ENCODE measurements around the gene GLRX5.

Gene GLRX5

GRCh38 chr14:95534299-95535225, at the start of gene GLRX5:
Gene GLRX5, plus strand, starts transcription at chr14:95535050. Its CDS starts 40 bp downstream, at chr14:95535090.
- DNase-seq: peak; percentile 98

DNA sequence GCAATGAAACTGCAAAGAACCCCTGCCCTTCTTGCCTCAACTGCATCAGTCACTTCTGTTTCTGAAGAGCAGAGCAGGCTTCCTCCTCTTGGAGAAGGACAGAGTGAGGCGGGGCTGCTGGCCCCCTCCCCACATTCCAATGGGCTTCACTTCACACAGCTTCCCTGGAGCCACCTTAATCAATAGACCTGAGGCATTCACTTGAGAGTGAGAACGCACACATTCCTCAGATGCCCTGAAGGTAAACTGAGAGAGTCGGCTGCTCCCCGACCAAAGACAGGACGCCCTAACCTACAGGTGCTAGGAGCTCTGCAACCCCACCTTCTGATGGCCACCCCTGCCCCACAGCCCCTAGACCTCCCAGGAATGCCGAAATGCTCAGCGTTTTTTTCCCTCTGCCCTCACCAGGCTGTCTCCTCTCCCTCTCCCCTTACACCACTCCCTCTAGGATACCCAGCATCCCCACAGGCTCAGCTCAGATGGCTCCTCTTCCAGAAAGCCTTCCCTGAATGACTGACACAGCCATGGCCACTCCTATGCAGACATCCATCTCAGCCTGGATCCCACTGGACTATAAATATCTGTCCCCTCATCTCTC, 49.5 kb upstream of the GLRX5 start:
- no peak for DNase-seq

DNA sequence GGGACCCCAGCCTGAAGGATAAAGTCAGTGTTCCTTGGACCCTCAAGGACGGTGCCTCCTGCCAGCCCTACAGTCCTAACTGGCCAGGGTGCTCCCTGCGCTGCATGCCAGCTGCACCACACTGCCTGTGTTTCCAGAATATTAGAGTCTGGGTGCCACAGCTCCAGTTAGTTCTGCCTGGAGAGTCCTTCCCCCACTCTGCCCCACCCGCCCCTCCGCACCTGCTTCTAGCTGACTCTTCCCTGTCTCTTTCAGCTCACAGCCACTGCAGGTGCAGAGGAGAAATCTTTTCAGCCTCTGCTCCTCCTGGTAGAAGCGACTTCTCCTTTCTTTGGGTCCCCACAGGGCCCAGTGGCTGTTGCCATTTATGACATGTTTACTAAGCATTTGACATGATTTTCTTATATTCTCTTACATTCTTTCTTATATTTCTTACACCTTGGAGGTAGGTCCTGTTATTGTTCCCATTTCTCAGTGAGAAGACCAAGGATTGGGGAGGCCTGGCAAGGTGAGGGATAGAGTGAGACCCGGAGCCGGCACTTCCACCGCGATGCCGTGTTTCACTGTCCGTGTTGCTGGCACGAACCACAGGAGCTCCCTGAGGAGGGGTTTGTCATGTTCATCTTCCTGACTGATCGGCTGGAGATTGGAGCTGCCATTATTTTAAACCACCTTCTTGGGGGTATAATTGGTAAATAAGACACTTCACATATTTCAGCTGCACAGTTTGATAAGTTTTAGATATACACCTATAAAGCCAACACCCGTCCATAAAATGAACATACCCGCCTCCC, 47.8 kb upstream of the GLRX5 start:
- no peak for DNase-seq

- no peak for DNase-seq
Measured at GRCh38 chr14:95487669-95488084, 47.2 kb upstream of the GLRX5 start.

DNA sequence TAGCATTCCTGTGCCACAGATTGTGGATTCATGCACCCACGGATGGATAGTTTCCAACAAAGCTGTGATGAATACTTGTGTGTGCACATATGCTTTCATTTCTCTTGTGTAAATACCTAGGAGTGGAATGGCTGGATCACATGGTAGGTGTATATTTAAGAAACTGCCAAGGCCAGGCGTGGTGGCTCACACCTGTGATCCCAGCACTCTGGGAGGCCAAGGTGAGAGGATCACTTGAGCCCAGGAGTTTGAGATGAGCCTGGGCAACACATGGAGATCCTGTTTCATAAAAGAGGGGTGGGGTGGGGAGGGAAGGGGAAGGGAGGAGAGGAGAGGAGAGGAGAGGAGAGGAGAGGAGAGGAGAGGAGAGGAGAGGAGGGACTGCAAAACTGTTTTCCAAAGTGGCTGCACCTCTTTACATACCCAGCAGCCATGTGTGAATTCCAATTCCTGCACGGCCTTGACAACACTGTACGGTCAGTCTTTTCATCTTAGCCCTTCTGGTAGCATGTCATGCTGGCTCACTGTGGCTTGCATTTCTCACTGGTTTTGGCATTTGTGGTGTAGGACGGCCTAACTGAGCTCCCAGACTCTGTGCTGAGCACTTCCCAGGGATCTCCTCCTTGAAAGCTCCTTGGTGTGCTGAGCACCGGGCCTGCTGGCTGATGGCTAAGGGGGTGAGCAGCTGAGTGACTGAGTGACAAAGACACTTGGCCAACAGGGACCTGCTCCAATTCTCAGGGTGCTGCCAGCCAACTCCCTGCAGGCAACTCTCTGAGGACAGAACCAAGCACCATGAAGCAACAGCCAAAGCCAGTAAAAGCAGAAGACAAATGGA, 46.3 kb upstream of the GLRX5 start:
- no peak for DNase-seq

- DNase-seq: no peak
Measured at GRCh38 chr14:95489214-95490137, 45.4 kb upstream of the GLRX5 start.

DNA sequence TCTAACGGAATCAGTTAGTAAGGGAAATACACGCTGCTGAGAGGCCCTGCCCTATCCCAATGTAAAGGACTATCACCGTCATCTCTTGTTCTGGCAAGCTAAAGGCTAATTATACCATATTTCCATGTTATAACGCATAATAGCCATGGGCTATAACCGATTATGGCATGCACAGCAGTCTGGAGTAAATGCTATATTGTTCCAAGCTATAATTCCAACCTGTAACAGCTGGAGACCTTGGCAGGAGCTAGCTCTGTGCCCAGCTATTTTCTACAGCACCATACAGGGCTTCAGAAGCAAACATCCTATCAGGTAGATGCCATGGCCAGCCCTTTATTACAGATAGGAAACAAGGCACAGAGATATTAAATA, 44.7 kb upstream of the GLRX5 start:
- DNase-seq: no peak

GRCh38 chr14:95490727-95491451, 44.0 kb upstream of the GLRX5 start:
- DNase-seq: no peak

DNA sequence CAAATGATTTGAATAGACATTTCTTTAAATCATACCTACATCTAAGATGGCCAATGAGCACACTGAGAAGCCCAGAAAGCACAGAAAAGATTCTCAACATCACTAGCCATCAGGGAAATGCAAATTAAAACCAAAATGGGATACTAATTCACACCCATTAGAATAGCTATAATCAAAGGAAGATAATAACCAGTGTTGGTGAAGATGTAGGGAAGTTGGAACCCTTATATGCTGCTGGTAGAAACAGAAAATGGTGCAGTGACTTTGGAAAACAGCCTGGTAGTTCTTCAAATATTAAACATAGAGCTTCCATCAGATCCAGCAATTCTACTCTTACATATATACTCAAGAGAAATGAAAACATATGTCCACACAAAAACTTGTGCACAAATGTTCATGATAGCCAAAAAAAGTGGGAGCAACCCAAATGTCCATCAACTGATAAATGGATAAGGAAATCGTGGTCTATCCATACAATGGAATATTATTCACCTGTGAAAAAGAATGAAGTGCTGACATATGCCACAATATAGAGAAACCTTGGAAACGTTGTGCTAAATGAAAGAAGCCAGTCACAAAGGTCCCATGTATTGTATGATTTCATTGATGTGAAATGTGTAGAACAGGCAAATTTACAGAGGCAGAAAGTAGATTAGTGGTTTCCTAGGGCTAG, 42.8 kb upstream of the GLRX5 start:
- DNase-seq: no peak

- DNase-seq: no peak
Measured at GRCh38 chr14:95493503-95493902, 41.3 kb upstream of the GLRX5 start.

DNA sequence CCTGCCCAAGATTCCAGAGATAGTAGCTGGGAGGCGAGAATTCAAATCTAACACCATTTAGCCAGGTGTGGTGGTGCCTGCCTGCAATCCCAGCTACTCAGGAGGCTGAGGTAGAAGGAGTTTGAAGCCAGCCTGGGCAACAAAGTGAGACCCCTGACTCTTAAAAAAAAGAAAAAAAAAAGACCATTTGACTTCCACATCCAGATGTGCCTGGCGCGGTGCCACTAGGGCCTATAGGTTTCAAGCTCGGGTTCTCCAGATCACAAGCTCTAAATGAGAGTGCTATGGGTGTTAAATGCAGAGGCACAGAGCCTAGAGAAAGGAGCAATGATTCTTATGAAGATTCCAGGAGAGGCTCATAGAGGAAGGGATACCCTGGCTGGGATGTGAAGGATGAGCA, 40.9 kb upstream of the GLRX5 start:
- DNase-seq: no peak

DNA sequence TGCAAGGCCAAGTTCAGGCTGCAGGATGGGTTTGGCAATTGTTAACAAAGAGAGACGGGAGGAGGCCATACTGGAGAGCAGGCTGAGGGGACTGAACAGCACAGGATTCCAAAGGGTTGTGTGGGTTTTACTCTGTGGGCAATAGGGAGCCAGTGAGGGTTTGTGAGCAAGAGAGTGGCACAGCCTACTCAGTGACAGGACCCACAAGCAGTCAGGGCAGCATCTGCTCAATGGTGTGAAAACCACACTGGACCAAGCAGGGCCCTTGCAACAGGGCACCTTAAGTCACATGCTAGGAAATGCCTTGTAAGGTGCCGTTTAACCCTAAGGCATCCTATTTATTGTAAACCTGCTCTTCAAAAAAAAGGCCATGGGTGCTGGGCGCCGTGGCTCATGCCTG, 40.4 kb upstream of the GLRX5 start:
- no peak for DNase-seq

- DNase-seq: no peak
Measured at GRCh38 chr14:95495076-95495475, 39.8 kb upstream of the GLRX5 start.

DNA sequence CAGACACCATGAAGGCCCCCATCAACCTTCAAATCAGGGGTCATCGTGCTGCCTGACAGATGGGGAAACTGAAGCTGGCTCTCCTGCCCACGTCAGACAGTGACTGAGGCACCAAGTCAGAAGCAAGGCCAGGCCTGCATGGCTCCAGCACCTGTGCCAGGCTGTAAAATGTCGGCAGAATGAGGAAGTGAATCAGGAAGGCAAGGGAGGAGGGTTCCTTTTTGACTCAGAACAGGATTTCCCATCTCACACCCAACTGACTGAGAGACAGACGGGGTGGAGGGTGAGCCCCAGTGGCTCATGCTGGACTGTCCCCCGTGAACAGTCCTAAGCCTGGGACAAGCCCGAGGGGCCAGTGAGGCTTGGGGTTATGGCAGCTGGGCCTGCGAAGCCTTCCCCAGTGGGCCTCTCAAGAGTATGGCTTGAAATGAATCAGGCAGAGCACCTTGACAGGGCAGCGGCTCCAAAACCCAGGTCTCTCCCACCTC, 39.3 kb upstream of the GLRX5 start:
- no peak for DNase-seq

- DNase-seq: no peak
Measured at GRCh38 chr14:95496111-95496681, 38.7 kb upstream of the GLRX5 start.

DNA sequence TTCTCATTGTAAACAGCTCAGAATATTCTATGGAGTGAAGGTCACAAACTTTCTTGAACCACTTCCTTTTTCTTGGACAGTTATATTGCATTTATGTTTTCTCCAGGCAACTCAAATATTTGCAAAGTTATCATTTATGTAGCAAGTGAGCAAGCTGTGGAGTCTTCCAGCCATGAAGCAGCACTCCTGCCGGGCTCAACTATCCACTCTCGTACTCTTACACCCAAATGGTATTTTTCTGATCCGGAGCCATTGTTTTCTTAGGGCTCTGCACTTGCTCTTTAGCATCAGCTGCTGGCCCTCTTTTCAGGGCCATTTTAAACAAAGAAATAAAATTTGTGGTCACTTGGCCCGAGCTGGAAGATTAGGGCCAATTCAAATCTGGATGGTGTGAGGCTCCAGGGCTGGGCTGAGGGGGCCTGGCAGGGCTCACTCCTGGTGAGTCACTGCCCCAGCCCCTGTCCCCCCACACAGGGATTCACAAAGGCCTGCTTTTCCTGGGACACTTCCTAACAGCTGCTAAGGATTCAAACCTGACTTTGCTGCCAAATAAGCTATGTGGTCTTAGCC, 38.1 kb upstream of the GLRX5 start:
- no peak for DNase-seq

- no peak for DNase-seq
Measured at GRCh38 chr14:95497561-95498011, 37.3 kb upstream of the GLRX5 start.

DNA sequence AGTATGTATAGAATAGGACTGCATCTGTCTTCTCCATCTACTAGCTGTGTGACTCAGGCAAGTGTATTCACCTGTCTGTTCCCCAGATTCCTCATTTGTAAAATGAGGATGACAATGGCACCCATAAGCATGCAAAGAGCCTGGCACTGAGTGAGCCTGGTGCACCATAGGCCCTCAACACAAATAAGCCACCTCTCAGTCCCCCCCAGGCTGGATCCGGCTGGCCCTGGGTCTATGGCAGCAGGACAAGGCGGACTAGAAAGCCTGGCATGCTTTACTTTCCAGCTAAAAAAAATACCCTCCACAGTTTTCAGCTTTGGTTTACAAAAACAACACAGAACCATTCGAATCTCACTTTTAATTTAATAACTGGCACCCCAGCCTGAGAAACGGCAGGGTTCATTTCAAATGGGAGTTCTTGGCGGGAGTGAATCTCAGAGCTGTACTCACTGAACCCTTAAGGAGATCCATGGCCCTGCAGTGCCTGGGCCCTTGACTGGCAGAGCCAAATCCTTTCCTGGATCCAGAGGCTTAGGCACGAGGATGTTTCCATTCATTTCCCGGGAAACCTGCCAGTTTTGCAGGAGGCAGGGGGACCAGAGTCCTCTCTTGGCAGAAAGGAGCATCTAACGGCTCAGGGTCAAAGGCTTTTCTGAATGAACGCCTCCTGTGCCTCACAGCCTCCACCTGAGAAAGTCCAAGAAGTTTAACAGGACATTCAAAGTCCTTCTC, 36.1 kb upstream of the GLRX5 start:
- no peak for DNase-seq
